RCC 7860 (cell line): ENCODE measurements around the gene MLX.
A peak's percentile ranks its signal among the peaks of the same experiment; 100 is the strongest.
"Not testable (repeated sequence)": the region's sequence is repeated elsewhere in the genome, so short reads cannot be mapped to it uniquely, and the experiment has no call there.

Experiments used
- DNase-seq: peaks from one replicate; pipeline ENCODE4 v3.0.0-alpha.2; 2015; ENCODE audit warnings: low spot score
- FAIRE-seq: peaks from 2 replicates; lab custom pipeline; 2012; peaks lifted over from hg19 to GRCh38; lab: Jason Lieb, UNC

The MLX gene

DNA sequence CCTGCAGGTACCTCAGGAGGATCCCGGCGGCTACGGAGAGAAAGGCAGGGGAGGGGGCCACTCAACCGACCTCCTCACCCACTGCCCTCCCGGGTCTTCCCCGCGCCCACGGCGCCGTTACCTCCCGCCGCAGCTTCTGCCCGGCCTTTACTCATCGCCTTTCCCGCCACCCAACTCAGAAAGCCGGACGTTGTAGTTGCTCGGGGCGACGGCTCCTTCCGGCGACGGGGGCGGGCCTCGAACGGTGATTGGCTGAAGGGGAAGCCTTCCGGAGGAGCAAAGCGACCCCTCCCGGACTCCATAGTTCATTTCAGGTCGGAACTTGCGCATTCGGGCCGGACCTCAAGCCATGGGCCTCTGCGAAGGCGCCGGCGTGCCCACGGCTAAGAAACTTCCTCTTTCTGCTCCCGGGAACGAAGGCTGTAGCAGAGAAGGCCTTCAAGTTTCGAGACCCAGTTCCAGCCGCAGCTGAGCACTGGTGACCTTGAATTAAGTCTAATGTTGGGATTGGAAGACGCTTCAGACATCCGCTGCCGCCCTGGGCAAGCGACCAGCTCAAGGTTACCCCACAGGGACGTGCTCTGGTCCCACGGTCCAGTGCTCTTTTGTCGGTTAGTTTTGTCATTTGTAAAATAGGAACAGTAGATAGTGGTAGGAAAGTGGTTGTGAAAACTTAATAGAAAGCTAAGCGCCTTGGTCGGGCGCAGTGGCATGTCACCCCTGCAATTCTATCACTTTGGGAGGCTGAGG lies 10.8 kb downstream of the MLX start, which contains the start of gene PSMC3IP:
Gene PSMC3IP, minus strand, starts transcription at position 198 of the 750 bp plus-strand sequence. Its CDS starts 43 bp downstream, at position 155.
- peak; percentile 90 for DNase-seq
- FAIRE-seq: peak; percentile 58

DNA sequence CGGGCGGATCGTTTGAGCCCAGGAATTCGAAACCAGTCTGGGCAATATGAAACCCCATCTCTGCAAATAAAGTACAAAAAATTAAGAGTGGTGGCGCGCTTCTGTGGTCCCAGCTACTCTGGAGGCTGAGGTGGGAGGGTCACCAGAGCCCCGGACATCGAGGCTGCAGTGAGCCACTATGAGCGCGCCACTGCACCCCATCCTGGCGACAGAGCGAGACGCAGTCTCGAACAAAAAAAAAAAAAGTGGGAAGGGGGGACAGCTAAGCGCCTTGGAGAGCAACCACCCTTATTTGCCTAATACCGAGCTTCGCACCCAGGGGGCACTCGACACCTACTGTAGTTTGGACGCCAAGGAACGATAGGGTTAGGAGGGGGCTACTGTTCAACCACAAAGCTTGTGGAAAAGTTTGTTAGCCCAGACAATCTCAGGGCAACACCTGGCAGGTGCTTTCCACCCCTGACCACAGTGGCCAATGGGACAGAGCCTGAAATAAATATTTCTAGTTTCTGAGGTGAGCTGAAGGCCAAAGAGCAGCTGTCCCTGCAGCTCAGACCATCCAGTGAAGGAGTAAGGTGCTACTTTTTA lies 11.5 kb downstream of the MLX start:
- FAIRE-seq (no peak), DNase-seq (peak; percentile 60)

DNA sequence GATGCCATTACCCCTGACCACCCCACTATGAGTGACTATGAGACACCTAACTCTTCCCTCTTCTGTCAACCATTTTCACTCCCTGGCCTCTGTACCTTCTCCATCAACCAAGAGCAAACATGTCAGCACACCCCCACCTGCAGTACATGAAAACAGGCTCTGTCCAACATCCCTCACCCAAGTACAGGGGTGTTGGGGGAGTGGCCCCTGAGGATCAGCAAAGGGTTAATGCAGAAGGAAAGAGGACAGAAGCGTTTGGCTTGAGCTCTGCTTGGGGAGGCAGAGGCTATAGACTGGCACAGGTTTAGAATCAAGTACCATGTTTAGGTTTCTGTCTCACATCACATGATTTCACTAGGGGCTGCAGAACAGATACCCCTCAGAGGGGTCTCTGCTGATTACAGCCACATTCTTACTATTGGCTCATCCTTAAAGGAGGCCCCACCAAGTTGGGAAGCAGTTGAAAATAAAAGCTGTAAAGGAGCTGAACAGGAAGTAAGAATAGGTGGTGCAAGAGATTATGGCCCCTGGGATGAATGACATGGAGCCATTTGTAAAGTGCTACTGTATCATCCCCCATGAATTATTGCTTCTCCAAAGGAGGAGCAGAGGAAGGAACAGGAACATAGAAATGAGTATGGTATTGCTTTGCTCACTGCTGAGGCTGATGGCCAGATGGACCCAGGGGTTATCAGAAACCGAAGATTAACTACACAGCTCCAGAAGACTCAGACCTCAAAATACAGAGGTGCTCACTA lies 13.1 kb downstream of the MLX start:
- DNase-seq (no peak), FAIRE-seq (no peak)

DNA sequence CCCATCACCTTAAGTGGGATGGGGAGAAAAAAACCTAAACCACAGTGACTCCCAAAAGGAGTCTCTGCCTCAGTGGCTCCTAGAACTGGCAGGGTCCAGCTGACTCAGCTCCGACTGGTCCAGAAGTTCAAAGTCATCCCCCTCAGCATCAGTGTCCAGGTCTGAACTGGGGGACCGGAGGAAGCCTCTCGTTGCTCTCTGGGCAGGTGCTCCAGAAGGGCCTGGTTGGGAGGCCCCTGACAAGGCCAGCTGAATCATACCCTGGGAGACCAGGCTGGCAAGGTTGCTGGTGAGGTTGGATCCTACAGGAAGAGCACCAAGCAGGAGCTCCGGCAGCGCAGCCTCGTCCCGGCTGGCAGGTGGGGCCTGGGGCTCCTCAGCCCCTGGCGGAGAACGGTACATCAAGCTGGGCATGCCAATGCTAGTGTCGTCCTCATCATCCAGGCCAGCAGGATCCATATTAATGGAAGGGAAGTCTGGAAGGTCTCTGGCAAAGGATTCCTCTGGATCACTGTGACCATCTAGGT lies 14.9 kb downstream of the MLX start:
- no peak for DNase-seq
- FAIRE-seq: no peak

DNA sequence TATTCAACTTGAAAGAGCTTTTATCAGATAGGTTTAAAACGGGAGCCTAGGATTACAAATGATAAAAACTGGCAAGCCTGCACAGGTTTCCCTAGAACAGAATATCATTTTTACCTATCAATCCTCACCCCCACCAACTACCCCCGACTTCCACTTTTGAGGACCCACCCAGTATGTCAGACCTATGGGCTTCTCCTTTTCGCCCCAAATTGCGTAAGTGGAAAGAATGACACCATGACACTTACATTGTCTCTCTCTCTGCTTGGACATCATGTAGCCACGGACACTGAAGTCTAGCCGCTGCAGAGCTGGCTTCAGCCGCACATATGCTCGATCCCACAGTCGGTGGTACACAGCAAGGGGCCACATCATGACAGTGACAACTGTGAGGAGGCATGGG lies 18.0 kb downstream of the MLX start:
- DNase-seq: no peak
- FAIRE-seq: no peak

DNA sequence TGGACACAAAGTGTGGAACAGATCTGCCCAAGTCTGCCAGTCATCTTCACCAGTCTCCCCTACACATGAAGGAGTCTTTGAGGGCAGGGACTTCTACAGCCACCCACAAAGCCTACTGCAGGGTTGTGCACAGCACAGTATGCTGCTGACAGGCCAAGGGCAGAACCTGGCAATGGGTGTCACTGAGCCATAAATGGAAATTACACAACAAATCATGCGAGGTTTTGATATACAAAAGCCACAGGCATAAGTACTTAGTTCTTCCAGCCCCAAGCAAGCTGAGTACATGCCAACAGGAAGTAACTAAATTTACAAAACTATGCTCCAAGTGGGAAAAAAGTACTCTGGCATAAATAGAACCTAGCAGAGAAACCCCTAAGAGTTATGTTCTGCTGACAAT lies 18.5 kb downstream of the MLX start:
- FAIRE-seq: no peak
- no peak for DNase-seq

DNA sequence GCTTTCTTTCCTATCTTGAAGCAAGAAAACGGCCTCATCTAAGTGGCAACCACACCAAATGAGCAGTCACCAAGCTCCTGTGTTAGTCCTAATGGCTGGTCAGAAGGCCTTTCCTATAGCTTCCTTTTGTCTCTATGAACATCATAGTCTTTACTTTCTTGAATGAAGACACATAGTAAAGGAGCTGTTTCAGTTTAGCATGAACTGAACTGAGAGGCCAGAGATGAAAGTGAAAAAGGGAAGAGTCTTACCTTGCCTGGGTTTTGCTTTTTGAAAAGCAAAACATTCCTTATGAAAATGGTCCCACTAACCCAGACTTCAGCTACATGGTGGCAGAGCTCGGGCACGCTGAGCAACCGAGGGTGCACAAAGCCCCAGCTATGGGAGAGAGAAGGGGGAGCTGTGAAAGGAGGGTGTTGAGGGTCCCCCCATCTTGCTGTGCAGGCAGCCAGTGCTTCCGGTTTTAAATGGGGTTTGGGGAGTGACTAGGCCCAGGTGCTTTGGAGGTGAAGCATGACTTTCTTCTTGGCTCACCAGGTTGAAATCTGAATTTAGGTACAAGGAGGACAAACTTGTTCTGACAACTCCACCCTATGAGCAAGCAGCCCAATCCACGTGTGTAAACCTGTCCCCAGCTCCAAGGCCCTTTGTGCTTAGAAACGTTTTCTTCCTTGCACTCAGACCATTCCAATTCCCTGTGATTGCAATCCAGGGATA lies 19.8 kb downstream of the MLX start:
- no peak for FAIRE-seq
- DNase-seq: no peak

DNA sequence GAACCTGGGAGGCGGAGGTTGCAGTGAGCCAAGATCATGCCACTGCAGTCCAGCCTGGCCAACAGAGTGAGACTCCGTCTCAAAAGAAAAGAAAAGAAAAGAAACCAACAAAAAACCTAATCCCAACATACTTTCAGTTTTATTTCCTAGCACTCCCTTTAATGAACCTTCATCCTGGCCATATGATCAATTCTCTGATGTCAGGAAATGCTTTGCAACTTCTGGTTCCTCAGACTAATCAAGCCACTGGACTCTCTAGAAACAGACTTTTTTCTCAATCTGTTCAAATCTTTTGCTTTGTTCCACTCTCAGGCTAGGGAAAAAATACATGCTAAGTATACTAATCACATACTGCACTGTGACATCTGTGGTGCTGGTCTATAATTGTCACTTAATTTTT lies 24.0 kb downstream of the MLX start:
- no peak for DNase-seq
- no peak for FAIRE-seq

DNA sequence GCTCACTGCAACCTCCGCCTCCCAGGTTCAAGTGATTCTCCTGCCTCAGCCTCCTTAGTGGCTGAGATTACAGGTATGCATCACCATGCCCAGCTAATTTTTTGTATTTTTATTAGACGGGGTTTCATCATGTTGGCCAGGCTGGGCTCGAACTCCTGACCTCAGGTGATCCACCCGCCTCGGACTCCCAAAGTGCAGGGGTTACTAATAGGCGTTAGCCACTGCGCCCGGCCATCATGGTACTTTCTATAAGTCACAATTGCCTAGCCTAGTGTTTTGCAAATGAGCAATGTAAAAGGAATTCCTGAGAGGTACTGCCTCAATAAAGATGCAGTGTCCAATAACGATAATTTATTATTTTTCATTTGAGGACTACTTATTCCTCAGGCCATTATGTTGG lies 24.5 kb downstream of the MLX start:
- FAIRE-seq (no peak), DNase-seq (no peak)

DNA sequence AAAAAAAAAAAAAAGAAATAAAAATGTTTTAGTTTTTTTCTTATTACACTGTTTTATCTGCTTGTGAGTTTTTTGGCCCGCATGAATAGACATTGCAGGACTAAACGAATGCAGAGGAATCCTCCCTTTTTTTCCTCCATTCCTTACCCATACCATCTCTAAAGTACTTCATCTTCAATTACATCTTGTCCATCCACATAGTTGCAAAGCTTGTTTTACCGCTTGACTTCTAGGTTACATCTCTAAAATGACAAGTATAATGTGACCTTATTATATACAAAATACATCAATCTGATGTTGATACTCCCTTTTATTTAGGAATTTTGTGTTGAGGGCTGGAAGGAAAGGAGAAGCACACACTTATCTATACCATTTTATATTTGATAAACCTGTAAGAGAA lies 29.5 kb downstream of the MLX start:
- no peak for FAIRE-seq
- DNase-seq: no peak

DNA sequence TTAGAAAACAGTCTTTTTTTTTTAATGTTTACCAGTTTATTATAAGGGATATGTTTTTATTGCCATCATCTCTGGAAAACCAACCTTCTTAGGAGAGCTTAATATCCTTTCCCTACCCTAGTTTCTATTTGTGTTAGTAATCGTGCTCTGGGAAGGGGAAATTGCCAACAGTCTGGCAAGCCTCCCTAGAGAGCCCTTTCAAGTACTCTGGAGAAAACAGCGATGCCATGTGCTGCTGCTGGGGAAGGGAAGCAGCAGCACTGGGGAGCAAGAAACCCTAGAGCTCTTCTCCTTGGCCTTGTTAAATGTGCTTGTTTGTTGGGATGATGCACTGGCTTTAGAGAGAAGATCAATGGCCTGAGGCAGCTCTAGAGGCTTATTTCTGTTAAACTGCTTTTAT lies 32.0 kb downstream of the MLX start:
- no peak for DNase-seq
- FAIRE-seq: no peak

DNA sequence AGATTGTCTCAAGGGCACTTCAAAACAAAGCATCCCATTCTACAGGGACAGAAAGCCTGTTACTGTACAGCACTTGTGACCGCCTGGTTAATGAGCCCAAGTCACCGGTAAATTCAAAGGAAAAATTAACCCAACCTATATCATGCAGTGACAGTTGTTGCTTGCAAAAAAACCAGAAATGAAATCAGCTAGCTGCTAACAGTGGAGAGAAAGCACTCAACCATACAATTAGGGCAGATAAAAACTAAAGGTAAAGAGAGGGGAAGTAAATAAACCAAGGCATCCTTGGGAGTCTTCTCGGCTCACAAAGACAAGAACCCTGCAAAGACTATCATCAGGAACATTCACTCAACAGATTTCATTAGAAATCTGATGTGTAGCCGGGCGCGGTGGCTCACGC lies 36.4 kb downstream of the MLX start:
- DNase-seq (no peak), FAIRE-seq (no peak)

DNA sequence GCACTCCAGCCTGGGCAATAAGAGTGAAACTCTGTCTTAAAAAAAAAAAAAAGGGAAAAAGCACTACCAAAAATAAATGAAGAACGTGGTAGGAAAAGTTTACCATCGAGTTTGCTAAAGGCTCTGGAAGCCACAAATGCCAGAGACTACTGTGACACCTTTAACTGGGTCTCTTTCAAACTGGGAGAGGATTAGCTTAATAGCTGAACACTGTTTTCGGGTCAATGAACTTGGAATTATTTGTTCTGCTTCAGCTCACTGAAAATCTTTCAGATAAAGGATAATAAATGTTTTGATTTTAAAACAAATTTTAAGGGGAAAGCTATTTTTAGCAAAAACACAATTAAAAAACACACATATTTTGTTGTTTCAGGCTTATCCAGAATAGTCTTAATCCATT lies 40.9 kb downstream of the MLX start:
- no peak for DNase-seq
- FAIRE-seq: no peak

DNA sequence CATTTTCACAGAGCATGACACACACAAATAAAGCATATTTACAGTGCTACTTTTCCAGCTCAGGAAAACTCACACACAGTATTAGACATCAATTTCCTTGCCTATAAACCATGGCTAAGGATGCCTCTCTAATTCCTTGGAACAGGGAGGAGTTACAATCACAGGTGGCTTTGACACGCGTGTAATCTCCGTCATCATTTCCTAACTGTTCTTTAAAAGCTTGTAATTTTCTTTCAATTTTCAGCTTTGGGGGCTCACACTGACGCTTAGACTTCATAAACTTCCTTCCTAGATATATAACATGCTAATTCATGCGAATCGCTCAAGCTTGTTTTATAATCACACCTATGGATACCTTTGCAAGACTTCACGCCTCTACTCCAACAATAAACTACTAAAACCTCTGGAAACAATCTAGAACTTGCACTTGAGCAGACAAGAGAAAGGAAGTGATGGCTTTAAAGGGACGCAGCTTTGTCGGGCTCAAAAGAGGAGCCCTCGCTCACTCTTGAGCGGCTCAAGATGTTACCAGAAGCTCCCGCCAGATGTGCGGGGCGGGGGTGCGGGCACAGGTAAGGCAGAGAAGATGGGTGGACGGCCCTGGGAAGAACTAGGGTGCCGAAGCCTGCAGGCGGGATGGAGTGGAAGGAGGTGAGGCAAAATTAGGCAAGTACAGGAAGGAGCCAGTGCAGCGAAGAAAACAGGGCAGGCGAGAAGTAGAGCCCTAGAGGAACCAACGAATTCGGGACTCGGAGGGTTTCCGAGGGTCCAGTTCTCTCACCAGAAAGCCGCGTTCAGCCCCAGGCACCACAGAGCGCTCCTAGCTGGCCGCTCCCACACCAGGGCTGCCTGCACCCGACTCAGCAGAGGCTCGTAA lies 41.6 kb downstream of the MLX start:
- DNase-seq (peak; percentile 11), FAIRE-seq (no peak)

DNA sequence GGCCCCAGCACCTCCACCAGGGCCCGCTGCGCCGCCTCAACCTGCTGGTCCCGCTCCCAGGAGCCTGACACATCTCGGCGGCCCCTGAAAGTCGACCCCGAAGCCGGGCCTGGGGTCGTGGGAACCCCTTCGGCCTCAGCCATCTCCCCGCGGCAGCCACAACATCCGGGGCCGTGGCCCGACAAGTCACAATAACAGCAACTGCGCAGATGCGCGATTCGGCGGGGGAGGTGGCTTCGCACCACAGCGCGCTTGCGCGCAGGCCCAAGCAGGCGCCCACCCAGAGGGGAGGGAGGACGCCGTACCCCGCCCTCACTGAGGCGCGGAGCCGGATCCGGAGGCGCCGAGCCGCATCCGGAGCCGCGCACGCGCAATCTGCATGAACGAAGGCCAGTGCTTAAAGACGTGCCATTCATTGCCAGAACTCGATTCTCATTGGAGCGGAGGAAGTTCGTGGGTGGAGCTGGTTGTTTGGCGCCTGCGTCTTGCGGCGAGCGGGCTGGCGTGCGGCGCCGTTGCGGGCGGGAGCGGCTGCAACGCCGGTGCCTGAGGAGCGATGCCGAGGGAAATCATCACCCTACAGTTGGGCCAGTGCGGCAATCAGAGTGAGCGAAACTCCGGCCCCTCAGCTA lies 42.4 kb downstream of the MLX start, which contains the start of the genes RETREG3 and TUBG1:
Gene RETREG3, minus strand, starts transcription at position 193 of the 632 bp plus-strand sequence. Its CDS starts 50 bp downstream, at position 143.
Gene TUBG1, plus strand, starts transcription at position 502 of the 632 bp plus-strand sequence. Its CDS starts 55 bp downstream, at position 557.
- DNase-seq: peak; percentile 98
- peak; percentile 83 for FAIRE-seq

DNA sequence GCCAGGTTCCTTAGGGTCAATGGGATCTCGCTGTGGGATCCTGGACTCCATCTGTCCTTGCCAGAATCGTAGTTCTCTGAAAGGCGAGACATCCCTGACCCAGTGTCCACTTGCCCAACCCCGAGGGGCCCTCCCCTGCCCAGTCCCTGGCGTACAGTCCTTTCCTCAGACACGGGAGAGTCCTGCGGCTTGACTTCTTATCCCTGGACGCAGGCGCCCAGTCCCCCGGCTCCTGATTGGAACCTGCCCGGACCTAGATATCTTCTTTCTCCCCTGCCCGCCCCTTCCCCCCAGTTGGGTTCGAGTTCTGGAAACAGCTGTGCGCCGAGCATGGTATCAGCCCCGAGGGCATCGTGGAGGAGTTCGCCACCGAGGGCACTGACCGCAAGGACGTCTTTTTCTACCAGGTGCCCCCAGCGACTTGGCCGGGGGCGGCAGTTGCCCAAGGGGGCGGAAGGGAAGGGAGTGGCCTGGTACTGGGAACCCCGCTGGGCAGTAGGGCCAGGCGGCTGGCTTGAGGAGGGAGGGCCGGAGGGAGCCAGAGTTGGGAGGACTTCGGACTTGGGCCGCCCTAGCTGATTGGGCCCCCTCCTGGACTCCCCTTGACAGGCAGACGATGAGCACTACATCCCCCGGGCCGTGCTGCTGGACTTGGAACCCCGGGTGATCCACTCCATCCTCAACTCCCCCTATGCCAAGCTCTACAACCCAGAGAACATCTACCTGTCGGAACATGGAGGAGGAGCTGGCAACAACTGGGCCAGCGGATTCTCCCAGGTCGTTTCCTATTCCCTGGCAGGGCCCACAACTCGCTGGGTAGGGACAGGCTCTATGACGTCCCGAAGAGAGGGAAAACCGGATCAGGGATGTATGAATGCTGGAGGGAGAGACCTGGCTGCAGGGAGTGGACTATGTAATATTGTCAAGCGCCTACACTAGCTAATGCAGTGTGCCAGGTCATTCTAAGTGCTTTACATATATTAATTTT lies 43.2 kb downstream of the MLX start:
- not testable (repeated sequence) for DNase-seq, FAIRE-seq

DNA sequence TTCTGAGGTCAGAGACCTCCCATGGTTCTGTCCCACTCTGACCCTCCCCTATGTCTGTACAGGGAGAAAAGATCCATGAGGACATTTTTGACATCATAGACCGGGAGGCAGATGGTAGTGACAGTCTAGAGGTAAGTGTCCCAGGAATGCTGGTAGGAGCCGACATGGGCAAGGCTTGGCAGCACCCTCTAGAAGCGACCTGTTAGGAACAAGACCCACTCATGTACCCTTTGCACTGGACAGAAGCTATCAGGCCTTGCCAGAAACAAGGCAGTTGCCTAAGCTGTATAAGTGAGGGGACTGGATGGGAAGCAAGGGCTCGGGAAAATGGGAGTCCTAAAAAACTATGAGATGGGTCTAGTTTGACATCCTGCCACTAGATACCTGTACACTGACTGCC lies 45.1 kb downstream of the MLX start:
- DNase-seq (no peak), FAIRE-seq (no peak)

DNA sequence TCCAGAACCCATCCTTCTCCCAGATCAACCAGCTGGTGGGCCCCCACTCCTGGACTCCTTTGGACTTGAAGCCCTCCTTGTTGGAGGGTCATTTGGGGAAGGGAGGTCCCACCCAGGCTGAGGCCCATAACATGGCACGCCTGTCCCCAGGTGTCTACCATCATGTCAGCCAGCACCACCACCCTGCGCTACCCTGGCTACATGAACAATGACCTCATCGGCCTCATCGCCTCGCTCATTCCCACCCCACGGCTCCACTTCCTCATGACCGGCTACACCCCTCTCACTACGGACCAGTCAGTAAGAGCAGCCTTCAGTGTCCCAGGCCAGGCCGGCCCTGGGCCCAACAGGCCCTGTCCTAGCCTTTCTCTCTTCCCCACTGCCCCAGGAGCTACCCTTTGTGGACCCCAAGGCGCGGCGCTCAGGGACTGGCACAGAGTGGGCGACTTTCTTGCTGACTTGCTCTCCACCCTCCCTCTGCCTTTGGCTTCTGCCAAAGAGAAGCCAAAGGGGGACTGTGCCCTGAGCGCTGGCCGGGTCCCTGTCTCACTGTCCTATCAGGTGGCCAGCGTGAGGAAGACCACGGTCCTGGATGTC lies 46.9 kb downstream of the MLX start:
- DNase-seq: no peak
- FAIRE-seq: no peak
